Lung (tissue), 12 donors: Measurements from ENCODE around the gene SMARCA4. TPM values are rescaled to one million over a fixed set of nuclear protein-coding genes. Genes with fewer than 3 reads are reported as not detected.

Experiments
- ATAC-seq: fragments of 200-7000 bp; cut with Tn5 transposase; one replicate; pipeline ENCODE4 v1.9.1; 2020; ENCODE audit warnings: moderate number of reproducible peaks; ENCODE audit not compliant: insufficient read depth, low FRiP score
- DNase-seq, 3 donors: peaks; one replicate each; pipeline ENCODE4 v3.0.0-alpha.2; 2013 to 2017
- H3K27ac ChIP-seq, 2 donors: one replicate each; pipeline ENCODE4 v1.5.1; 2013; ENCODE audit warnings: mild to moderate bottlenecking in 2 of 2, moderate library complexity in 2 of 2, control low read depth in 1 of 2, inconsistent platforms in 1 of 2, low read depth in 1 of 2, low read length in 1 of 2
- H3K27me3 ChIP-seq, 3 donors: one replicate each; pipeline ENCODE4 v1.5.1; 2013; ENCODE audit warnings: low read length in 2 of 3; ENCODE audit not compliant: control insufficient read depth in 3 of 3, insufficient read depth in 3 of 3
- H3K36me3 ChIP-seq, 4 donors: one replicate each; pipeline ENCODE4 v1.5.1; 2013; ENCODE audit warnings: low read length in 4 of 4, mild to moderate bottlenecking in 1 of 4, moderate library complexity in 1 of 4; ENCODE audit not compliant: control insufficient read depth in 4 of 4, insufficient read depth in 4 of 4
- H3K4me1 ChIP-seq, 5 donors: one replicate each; pipeline ENCODE4 v1.5.1; 2013; ENCODE audit warnings: low read length in 5 of 5, mild to moderate bottlenecking in 2 of 5, moderate library complexity in 1 of 5; ENCODE audit not compliant: control insufficient read depth in 5 of 5, insufficient read depth in 5 of 5
- H3K4me3 ChIP-seq: one replicate; pipeline ENCODE4 v1.5.1; 2013; ENCODE audit warnings: mild to moderate bottlenecking, control low read depth, moderate library complexity
- H3K9ac ChIP-seq, 2 donors: one replicate each; pipeline ENCODE4 v1.5.1; 2013; ENCODE audit warnings: low read length in 2 of 2, control low read depth in 1 of 2; ENCODE audit not compliant: insufficient read depth in 1 of 2
- H3K9me3 ChIP-seq, 4 donors: one replicate each; pipeline ENCODE4 v1.5.1; 2013; ENCODE audit warnings: low read length in 3 of 4, mild to moderate bottlenecking in 1 of 4, moderate library complexity in 1 of 4; ENCODE audit not compliant: control insufficient read depth in 4 of 4, insufficient read depth in 3 of 4
- WGBS, 2 donors: extraction: QIAGEN DNeasy Blood & Tissue Kit; methylation state at CpG; one replicate each; pipeline ENCODE4 v1.1.7; 2013; 5-methylcytosine and 5-hydroxymethylcytosine counted together
- polyA plus RNA-seq, 2 donors: library from polyadenylated mRNA; stranded (reverse); fragments of 200-250 nt; gene quantifications; one replicate each; pipeline ENCODE4 v1.2.1, GENCODE V29; 2013
- total RNA-seq, 2 donors: library from RNA; depleted of rRNA in 1 of 2; stranded (reverse); fragments of >200 nt in 1 of 2; gene quantifications; one replicate each; pipeline ENCODE4 v1.2.1, GENCODE V29; 2014 to 2021
- TF ChIP-seq, protein P1 (sequence below): IDR thresholded peaks from 2 replicates; pipeline ENCODE4 v1.5.1; 2012; ENCODE audit warnings: mild to moderate bottlenecking; ENCODE audit errors: control extremely low read depth, extremely low read depth
- donor health status: control.
- donor health status: control.
- donor health status: Bipolar disorder and iron deficiency.
- donor health status: healthy.
- donor health status: DM: yes; HTN: yes; CAD: no.

The SMARCA4 gene
- total and polyA plus RNA-seq, 4 donors, result 52.3 to 116 (median 91.1) TPM

GRCh38 chr19:11025997-11026396 lies 65.2 kb downstream of the SMARCA4 start:
- H3K27ac ChIP-seq, result no peak overlapping the region
- peaks cover 21 to 90% (median 60%) of the 10 kb centered on the region in 4 donors for H3K36me3 ChIP-seq
- no peaks in the 10 kb centered on the region for H3K4me1 ChIP-seq
- DNase-seq, result no peak
- H3K4me3 ChIP-seq, result no peak overlapping the region
- TF ChIP-seq, protein P1, sequence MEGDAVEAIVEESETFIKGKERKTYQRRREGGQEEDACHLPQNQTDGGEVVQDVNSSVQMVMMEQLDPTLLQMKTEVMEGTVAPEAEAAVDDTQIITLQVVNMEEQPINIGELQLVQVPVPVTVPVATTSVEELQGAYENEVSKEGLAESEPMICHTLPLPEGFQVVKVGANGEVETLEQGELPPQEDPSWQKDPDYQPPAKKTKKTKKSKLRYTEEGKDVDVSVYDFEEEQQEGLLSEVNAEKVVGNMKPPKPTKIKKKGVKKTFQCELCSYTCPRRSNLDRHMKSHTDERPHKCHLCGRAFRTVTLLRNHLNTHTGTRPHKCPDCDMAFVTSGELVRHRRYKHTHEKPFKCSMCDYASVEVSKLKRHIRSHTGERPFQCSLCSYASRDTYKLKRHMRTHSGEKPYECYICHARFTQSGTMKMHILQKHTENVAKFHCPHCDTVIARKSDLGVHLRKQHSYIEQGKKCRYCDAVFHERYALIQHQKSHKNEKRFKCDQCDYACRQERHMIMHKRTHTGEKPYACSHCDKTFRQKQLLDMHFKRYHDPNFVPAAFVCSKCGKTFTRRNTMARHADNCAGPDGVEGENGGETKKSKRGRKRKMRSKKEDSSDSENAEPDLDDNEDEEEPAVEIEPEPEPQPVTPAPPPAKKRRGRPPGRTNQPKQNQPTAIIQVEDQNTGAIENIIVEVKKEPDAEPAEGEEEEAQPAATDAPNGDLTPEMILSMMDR, result no peak
- H3K27me3 ChIP-seq, result no peaks in the 10 kb centered on the region
- no peak for ATAC-seq
- no peaks in the 10 kb centered on the region for H3K9me3 ChIP-seq
- WGBS, 2 donors, result 89 to 97% methylated on average over 16 of the region's 16 CpGs
- no peak overlapping the region for H3K9ac ChIP-seq

- ATAC-seq (no peak), DNase-seq (no peak)
- no peak overlapping the region for H3K9ac ChIP-seq
- H3K27ac ChIP-seq, result no peak overlapping the region
- peaks cover 20 to 89% (median 59%) of the 10 kb centered on the region in 4 donors for H3K36me3 ChIP-seq
- no peaks in the 10 kb centered on the region for H3K9me3 ChIP-seq
- WGBS, 2 donors, result 92 to 96% methylated on average over 14 of the region's 14 CpGs
- H3K4me1 ChIP-seq, result no peaks in the 10 kb centered on the region
- no peak overlapping the region for H3K4me3 ChIP-seq
- TF ChIP-seq, protein P1, result no peak
- no peaks in the 10 kb centered on the region for H3K27me3 ChIP-seq
Measured at GRCh38 chr19:11027381-11027780, 66.6 kb downstream of the SMARCA4 start.

- TF ChIP-seq, protein P1, result no peak
- no peak for ATAC-seq
- Histone ChIP-seq H3K4me3 (no peak overlapping the region), H3K27ac (no peak overlapping the region), H3K9ac (no peak overlapping the region), H3K9me3 (no peaks in the 10 kb centered on the region), H3K36me3 (peaks cover 17 to 89% (median 60%) of the 10 kb centered on the region in 4 donors), H3K4me1 (no peaks in the 10 kb centered on the region), H3K27me3 (no peaks in the 10 kb centered on the region)
- DNase-seq, result no peak
- WGBS, 2 donors, result 95 to 100% methylated on average over 4 of the region's 4 CpGs
Measured at GRCh38 chr19:11028146-11028545, 67.3 kb downstream of the SMARCA4 start.

GRCh38 chr19:11031421-11032070 lies 70.7 kb downstream of the SMARCA4 start:
- Histone ChIP-seq H3K4me1 (no peaks in the 10 kb centered on the region), H3K9ac (no peak overlapping the region), H3K27me3 (no peaks in the 10 kb centered on the region), H3K27ac (no peak overlapping the region), H3K9me3 (no peaks in the 10 kb centered on the region), H3K36me3 (peaks cover 20 to 83% (median 63%) of the 10 kb centered on the region in 4 donors), H3K4me3 (no peak overlapping the region)
- TF ChIP-seq, protein P1, result no peak
- no peak for ATAC-seq
- 94% methylated on average over 21 of the region's 21 CpGs for WGBS, 2 donors
- DNase-seq, result no peak
